Stimulated activated CD8-positive, alpha-beta memory T cell treated with anti-CD3 and anti-CD28 coated beads, Interleukin-12 subunit alpha, Interleukin-12 subunit beta, amount 100 ng/mL, for 24 hours (primary cell): ENCODE data around the gene CSF3.
"Not testable (repeated sequence)": the region's sequence is repeated elsewhere in the genome, so short reads cannot be mapped to it uniquely, and the experiment has no call there.

Source experiments
- DNase-seq: peaks from one replicate; pipeline ENCODE4 v3.0.0-alpha.2; 2020; ENCODE audit errors: extremely low read depth

Gene CSF3

DNA sequence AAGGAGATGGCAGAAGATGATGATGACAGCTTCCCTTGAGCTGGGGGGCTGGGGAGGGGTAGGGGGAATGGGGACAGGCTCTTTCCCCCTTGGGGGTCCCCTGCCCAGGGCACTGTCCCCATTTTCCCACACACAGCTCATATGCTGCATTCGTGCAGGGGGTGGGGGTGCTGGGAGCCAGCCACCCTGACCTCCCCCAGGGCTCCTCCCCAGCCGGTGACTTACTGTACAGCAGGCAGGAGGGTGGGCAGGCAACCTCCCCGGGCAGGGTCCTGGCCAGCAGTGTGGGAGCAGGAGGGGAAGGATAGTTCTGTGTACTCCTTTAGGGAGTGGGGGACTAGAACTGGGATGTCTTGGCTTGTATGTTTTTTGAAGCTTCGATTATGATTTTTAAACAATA lies 17.7 kb upstream of the CSF3 start:
- no peak for DNase-seq

DNA sequence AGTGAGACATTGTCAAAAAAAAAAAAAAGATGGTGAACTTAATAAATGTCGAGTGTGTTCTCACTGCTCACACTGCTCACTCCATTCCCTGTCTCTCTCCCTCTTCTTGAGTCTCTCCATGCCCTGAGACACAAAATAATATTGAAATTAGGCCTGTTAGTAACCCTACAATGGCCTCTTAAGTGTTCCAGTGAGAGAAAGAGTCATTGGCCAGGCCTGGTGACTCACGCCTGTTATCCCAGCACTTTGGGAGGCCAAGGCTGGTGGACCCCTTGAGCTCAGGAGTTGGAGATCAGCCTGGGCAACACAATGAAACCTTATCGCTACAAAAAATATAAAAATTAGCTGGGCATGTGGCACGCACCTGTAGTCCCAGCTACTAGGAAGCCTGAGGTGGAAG lies 16.2 kb upstream of the CSF3 start:
- no peak for DNase-seq

DNA sequence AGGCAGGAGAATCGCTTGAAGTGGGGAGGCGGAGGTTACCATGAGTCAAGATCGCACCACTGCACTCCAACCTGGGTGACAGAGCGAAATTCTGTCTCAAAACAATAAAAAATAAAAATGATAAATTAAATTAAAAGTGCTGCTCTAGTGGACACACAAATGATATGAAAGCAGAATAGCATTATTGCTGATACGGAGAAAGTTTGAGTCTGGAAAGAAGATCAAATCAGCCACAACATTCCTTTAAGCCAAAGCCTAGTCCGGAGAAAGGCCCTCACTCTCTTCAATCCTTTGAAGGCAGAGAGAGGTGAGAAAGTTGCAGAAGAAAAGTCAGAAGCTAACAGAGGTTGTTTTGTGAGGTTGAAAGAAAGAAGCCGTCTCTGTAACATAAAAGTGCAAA lies 15.1 kb upstream of the CSF3 start:
- no peak for DNase-seq

DNA sequence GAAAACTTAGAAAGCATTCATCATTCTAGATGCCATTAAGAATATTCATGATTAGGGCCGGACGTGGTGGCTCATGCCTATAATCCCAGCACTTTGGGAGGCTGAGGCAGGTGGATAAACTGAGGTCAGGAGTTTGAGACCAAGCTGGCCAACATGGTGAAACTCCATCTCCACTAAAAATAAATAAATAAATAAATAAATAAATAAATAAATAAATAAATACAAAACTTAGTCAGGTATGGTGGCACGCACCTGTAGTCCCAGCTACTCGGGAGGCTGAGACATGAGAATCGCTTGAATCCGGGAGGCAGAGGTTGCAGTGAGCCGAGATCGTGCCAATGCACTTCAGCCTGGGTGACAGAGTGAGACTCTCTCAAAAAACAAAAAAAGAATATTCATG lies 13.9 kb upstream of the CSF3 start:
- DNase-seq = not testable (repeated sequence)

DNA sequence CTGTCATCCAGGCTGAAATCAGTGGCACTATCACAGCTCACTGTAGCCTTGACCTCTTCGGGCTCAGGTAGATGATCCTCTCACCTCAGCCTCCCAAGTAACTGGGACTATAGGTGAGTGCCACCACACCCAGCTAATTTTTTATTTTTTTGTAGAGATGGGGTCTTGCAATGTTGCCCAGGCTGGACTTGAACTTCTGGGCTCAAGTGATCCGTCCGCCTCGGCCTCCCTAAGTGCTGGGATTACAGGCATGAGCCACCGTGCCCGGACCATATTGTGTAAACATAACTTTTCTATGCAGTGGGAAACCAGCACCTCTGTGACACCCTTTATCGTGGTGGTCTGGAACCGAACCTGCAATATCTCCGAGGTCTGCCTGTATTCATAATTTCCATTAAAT lies 11.2 kb upstream of the CSF3 start:
- DNase-seq = no peak

DNA sequence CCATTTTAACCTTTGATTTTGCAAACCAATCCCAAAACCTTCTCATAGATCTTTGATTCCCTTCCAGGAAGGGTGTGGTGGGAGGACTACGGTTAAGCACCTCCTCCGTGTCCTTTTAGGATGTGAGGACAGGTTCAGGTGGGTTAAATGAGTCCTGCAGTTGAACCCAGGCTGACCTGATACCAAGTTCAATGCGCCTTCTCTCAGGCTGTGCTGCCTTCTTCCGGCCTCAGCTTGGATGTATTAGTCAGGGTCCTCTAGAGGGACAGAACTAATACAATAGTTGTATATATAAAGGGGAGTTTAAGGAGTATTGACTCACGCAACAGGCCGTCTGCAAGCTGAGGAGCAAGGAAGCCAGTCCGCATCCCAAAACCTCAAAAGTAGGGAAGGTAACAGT lies 10.5 kb upstream of the CSF3 start:
- no peak for DNase-seq

DNA sequence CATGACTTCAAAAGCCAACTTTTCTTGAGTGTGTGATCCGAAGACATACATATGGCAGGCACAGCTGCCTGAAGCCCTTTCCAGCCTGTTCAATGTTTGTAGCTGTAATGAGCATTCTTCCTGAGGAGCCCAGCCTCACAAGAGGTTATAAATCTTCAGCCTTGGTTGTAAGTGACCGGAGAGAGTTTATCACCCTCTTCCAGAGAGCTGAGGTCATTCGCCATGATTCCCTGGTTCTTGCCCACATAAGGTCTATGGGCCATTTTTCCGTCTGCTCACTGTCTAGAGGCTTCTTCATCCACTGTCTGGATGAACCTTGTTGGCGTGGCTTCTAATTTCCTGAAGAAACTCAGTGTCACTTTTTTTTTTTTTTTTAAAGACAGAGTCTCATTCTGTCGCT lies 9.7 kb upstream of the CSF3 start:
- no peak for DNase-seq

DNA sequence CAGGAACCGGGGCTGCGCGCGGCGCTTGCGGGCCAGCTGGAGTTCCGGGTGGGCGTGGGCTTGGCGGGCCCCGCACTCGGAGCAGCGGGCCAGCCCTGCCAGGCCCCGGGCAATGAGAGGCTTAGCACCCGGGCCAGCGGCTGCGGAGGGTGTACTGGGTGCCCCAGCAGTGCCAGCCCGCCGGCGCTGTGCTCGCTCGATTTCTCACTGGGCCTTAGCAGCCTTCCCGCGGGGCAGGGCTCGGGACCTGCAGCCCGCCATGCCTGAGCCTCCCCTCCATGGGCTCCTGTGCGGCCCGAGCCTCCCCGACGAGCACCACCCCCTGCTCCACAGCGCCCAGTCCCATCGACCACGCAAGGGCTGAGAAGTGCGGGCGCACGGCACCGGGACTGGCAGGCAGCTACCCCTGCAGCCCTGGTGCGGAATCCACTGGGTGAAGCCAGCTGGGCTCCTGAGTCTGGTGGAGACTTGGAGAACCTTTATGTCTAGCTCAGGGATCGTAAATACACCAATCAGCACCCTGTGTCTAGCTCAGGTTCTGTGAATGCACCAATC lies 4.2 kb upstream of the CSF3 start:
- not testable (repeated sequence) for DNase-seq

DNA sequence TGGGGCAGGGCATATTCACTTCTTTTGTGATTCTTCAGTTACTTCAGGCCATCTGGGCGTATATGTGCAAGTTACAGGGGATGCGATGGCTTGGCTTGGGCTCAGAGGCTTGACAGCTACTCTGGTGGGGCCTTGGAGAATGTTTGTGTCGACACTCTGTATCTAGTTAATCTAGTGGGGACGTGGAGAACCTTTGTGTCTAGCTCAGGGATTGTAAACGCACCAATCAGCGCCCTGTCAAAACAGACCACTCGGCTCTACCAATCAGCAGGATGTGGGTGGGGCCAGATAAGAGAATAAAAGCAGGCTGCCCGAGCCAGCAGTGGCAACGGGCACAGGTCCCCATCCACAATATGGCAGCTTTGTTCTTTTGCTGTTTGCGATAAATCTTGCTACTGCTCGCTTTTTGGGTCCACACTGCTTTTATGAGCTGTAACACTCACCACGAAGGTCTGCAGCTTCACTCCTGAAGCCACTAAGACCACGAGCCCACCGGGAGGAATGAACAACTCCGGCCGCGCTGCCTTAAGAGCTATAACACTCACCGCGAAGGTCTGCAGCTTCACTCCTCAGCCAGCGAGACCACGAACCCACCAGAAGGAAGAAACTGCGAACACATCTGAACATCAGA lies 3.1 kb upstream of the CSF3 start:
- not testable (repeated sequence) for DNase-seq

DNA sequence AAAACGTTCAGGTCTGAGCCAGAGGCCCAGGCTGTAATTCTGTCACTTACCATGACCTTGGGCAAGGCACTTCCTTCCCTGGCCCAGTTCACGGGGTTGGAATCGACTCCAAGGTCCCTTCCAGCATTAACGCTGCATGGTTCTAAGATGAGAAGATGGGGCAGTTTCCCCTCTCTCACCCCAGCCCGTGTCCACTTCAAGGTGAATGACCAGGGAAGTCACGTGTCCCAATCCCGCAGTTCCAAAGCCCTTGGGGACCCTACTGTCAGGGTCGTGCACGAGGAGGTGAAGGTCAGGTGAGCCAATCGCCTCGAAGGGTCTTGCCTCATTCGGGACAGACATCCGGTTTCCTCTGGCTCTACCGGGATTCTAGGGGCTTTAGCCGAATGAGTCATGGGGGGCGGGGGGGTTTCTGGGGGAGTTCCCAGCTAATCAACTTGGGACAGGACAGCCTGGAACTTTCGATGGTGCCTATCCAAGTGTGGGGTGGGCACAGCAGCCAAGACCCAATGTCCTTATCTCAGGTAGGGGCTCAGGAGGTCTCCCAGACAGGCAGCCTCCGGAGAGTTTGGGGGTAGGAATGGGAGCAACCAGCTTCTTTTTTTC lies 762 bp upstream of the CSF3 start:
- no peak for DNase-seq

DNA sequence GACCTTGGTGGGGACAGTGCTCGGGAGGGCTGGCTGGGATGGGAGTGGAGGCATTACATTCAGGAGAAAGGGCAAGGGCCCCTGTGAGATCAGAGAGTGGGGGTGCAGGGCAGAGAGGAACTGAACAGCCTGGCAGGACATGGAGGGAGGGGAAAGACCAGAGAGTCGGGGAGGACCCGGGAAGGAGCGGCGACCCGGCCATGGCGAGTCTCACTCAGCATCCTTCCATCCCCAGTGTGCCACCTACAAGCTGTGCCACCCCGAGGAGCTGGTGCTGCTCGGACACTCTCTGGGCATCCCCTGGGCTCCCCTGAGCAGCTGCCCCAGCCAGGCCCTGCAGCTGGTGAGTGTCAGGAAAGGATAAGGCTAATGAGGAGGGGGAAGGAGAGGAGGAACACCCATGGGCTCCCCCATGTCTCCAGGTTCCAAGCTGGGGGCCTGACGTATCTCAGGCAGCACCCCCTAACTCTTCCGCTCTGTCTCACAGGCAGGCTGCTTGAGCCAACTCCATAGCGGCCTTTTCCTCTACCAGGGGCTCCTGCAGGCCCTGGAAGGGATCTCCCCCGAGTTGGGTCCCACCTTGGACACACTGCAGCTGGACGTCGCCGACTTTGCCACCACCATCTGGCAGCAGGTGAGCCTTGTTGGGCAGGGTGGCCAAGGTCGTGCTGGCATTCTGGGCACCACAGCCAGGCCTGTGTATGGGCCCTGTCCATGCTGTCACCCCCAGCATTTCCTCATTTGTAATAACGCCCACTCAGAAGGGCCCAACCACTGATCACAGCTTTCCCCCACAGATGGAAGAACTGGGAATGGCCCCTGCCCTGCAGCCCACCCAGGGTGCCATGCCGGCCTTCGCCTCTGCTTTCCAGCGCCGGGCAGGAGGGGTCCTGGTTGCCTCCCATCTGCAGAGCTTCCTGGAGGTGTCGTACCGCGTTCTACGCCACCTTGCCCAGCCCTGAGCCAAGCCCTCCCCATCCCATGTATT lies 1.1 kb downstream of the CSF3 start:
- DNase-seq = no peak

DNA sequence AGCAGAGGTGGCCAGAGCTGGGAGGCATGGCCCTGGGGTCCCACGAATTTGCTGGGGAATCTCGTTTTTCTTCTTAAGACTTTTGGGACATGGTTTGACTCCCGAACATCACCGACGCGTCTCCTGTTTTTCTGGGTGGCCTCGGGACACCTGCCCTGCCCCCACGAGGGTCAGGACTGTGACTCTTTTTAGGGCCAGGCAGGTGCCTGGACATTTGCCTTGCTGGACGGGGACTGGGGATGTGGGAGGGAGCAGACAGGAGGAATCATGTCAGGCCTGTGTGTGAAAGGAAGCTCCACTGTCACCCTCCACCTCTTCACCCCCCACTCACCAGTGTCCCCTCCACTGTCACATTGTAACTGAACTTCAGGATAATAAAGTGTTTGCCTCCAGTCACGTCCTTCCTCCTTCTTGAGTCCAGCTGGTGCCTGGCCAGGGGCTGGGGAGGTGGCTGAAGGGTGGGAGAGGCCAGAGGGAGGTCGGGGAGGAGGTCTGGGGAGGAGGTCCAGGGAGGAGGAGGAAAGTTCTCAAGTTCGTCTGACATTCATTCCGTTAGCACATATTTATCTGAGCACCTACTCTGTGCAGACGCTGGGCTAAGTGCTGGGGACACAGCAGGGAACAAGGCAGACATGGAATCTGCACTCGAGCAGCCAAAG lies 2.3 kb downstream of the CSF3 start:
- DNase-seq = no peak

DNA sequence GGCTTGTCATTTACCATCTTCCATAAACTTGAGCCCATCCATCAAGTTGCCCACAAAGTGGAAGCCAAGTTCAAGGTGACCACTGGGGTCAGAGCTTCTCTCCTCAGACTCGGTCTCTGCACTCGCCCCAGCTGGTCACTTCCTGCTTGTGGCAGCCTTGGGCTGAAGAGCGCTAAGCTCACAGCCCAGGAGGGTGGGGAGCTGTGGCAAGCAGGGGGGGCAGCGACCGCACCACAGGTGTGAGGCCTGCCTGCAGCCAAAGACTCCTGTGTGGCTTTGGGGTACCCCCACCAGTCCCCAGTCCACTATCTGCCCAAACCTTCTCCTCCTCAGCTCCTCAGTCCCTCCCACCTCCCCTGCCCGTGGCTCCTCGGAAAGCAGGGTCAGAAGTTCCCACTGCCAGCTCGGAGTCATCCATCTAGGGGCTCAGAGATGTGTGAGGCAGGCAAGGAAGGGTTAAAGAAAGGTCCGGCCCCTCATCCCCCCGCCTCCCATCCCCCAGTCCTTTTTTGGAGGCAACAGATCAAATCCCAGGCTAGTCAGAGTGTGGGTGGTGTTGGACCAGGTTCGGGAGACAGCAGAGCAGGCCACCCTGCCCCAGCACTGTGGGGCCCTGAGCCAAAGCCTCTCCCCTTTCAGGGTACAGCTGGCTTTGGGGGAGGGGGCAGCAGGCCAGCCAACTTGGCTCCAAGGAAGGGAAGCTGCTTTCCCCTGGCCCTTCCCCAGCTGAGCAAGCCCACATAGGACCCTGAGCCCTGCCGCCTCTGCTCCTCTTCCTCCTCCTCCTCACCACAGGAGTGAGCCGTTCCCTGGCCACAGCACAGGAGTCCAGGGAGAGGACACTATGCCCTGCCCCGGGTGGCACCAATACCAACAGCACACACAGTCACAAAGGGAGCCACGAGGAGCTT lies 3.2 kb downstream of the CSF3 start:
- no peak for DNase-seq

DNA sequence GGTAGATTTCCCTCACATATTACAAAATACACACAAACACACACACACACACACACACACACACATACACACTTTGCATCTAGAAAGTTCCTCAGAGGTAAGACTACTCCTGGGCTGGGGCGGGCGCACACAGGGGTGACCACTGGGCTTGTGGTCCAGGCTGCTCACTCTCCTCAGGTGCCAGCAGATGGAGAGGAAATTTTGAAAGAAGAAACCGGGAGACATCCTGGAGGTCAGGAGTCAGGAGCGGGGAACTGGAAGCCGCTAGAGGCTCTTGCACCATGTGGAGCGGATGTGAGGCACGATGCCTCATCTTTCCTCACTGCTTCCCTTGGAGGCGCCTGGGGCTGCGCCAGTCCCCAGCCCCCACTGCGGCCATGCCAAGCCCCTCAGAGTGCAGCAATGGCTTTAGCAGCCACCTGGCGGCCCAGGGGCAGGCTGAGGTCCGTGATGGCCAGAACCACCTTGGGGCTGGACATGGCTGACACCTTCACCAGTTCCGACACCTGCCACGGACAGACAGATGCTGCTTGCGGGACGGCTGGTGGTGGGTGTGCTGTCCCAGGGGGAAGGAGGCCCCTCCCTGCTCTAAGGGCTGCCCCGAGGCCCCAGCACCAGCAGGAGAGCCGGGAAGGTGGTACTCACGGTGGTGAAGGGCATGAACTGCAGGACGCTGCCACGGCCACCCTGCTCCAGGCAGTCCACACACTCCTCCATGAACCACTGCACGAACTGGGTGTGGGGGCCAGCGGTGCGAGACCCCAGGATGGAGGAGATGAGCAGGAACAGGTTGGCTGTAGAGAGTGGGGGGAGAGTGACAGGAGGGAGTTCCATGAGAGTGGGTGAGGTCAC lies 4.1 kb downstream of the CSF3 start:
- no peak for DNase-seq

DNA sequence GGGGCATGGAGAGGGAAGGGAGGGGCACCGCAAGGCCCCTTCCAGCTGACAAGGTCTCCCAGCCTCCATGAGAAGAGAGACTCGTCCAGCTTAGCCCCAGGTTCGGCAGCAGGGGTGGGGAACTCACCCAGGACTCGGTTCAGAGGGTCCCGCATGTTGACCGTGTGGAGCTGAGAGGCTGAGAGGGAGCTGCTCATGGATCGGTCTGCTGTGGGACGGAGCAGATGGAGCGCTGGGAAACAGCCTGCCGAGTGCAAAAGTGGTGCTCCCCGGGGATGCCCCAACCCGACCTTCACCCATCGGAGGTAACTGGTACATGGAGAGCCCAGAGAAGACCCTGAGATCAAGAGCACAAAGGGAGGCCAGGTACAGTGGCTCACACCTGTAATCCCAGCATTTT lies 4.9 kb downstream of the CSF3 start:
- DNase-seq = no peak

DNA sequence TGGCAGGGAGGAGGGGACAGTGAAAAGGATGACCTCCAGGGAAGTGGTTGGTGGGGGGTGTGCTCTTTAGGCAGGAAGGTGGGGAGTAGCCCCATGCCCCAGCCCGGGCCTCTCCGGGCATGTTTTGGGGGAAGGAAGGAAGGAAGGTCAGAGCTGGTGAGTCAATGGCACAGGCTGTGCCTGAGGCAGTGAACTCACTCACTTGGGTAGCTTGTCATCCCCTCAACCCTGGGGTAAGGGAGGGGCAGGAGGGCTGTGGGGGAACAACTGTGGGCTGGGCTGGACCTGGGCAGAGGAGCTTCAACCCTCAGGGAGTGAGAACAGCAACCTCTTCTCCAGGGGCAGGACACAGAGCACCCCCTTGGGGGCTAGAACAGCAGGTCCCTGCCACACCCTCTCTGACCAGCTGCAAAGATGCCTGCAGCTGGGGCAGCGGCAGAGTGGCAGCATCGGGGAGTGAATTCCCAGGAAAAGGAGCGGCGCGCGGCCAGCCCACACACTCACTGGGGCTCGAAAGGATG lies 6.3 kb downstream of the CSF3 start:
- DNase-seq = no peak

DNA sequence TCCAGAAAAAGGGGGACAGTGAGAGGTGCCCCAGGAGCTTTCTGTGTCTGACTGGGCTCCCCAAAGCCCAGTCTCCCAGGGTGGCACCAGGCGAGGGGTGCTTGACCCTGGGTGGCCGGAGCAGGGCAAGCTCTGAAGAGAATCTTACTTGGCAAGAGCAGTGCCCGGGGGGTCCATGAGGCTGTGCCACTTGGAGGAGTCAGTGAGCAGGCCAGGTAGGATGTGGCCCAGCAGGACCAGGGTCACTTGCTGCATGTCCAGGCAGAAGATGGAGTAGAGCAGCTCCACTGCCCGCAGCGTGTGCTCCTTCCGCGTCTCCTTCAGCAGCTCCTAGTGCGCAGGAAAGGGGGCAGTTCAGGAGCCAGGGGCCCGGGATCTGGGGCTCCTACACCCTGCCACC lies 7.3 kb downstream of the CSF3 start:
- no peak for DNase-seq

DNA sequence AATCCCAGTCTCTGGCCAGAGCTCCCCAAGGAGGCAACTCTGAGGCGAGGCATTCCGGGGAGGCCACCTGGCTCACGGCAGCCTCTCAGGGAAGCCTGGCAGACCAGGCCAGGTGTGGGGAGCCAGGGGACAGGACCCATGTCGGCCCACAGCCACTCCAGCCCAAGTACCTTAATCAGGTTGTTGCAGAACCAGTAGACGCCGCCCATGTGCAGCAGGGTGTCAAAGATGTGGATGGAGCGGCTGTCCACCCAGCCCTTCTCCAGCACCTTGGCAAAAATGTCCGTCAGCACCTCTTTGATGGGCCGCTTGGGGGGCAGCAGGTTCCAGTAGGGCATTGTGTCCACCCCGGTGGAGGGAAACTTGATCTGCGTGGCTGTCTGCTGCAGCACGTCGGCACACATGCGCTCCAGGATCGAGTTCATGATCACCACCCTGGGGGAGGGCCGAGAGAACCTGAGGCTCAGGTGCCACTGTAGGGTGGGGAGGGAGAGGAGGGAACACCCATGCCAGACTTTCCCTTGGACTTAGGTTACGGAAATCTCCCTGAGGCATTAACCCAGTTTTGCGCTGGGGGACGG lies 7.8 kb downstream of the CSF3 start:
- DNase-seq = no peak

DNA sequence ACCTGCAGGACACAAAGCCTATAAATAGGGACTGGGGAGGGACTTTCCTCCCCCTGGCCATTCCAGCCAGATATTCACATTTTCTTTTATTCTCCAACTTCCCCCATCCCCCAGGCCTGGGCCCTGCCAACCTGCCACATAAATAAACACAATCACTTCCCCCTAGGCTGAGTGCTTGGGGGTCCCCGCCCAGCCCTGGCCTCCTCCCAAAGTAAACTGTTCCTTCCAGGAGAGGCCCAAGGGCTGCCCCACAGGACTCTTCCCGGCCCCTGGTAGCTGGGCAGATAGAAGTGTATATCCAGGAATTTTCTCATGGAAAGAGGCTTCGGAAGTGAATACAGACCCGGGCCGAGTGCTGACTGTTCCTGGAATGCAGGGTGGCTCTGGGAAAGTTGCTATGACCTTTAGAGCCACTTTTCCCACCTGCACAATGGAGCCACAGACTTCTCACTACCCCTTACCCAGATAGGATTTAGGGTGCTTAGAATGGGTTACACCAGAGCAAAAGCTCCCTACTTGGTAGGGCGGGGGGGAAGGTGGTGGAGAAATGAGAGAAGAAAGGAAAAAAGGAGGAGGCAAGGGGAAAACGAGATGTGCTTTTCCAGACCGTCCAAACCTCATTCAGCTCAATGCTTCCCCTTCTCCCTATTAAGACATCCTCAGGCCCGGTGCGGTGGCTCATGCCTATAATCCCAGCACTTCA lies 8.5 kb downstream of the CSF3 start:
- no peak for DNase-seq
